Left ventricle myocardium inferior (tissue), 1 donor: Measurements from ENCODE around the gene EFEMP1. TPM values are rescaled to one million over a fixed set of nuclear protein-coding genes. Genes with fewer than 3 reads are reported as not detected.

ENCODE experiments used
- DNase-seq: peaks from one replicate; pipeline ENCODE4 v3.0.0-alpha.2; 2020
- H3K27ac ChIP-seq: fragments of 200-600 bp; replicated peaks from 2 replicates; pipeline ENCODE4 v1.8.0; 2021
- H3K27me3 ChIP-seq: fragments of 200-600 bp; 2 replicates; pipeline ENCODE4 v1.8.0; 2021; ENCODE audit warnings: low read depth
- H3K36me3 ChIP-seq: fragments of 200-600 bp; 2 replicates; pipeline ENCODE4 v1.8.0; 2021
- H3K4me1 ChIP-seq: fragments of 200-600 bp; 2 replicates; pipeline ENCODE4 v1.8.0; 2021
- H3K4me3 ChIP-seq: fragments of 200-600 bp; 2 replicates; pipeline ENCODE4 v1.8.0; 2021; ENCODE audit warnings: mild to moderate bottlenecking, moderate library complexity
- H3K9me3 ChIP-seq: fragments of 200-600 bp; replicated peaks from 2 replicates; pipeline ENCODE4 v1.8.0; 2021
- intact Hi-C: fragments of 100-400 bp; cut with micrococcal nuclease; formaldehyde crosslinking; loops from one replicate; pipeline ENCODE4 v1.11.0; 2022
- total RNA-seq: library from RNA; stranded (reverse); fragmentation: NEBNext Ultra II Directional; extraction: Animal tissue kit (Norgen Biotek cat#: 25700); gene quantifications from one replicate; pipeline ENCODE4 v1.2.1, GENCODE V29; 2021
- TF ChIP-seq, protein P1 (sequence below): fragments of 200-600 bp; IDR thresholded peaks from 2 replicates; pipeline ENCODE4 v1.8.0; 2021; ENCODE audit warnings: antibody characterized with exemption, mild to moderate bottlenecking, borderline replicate concordance
- donor health status: DM: no; HTN: yes; CAD: no; lungs with severe emphysema.

EFEMP1 gene
- total RNA-seq, 1 donor from 2014 or later: 72.3 TPM

DNA sequence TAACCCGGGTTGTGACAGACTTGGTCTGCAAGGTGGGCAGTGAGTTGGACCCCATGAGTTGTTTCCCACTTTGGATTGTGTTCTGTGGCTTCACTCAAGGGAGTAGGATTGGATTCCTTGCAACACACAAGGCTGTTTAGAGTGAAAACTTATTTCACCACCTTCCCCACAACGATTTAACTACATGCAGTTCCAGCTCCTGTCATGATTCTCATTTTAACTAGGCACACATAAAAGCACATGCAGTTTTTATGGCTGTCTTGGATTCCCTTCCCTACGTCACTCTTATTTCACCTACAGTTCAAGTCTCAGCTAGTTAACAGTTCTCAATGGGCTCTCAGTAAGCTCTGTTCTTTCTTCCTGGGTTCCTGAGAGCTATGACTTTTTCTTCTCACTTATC, 15.9 kb downstream of the EFEMP1 start:
- intact Hi-C loops: no loop called here
- Histone ChIP-seq H3K4me1 (no peaks in the 10 kb centered on the region), H3K27ac (no peak overlapping the region), H3K36me3 (no peaks in the 10 kb centered on the region), H3K9me3 (peaks cover 19% of the 10 kb centered on the region), H3K4me3 (no peak overlapping the region), H3K27me3 (no peaks in the 10 kb centered on the region)
- TF ChIP-seq, protein P1, sequence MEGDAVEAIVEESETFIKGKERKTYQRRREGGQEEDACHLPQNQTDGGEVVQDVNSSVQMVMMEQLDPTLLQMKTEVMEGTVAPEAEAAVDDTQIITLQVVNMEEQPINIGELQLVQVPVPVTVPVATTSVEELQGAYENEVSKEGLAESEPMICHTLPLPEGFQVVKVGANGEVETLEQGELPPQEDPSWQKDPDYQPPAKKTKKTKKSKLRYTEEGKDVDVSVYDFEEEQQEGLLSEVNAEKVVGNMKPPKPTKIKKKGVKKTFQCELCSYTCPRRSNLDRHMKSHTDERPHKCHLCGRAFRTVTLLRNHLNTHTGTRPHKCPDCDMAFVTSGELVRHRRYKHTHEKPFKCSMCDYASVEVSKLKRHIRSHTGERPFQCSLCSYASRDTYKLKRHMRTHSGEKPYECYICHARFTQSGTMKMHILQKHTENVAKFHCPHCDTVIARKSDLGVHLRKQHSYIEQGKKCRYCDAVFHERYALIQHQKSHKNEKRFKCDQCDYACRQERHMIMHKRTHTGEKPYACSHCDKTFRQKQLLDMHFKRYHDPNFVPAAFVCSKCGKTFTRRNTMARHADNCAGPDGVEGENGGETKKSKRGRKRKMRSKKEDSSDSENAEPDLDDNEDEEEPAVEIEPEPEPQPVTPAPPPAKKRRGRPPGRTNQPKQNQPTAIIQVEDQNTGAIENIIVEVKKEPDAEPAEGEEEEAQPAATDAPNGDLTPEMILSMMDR: no peak
- no peak for DNase-seq

DNA sequence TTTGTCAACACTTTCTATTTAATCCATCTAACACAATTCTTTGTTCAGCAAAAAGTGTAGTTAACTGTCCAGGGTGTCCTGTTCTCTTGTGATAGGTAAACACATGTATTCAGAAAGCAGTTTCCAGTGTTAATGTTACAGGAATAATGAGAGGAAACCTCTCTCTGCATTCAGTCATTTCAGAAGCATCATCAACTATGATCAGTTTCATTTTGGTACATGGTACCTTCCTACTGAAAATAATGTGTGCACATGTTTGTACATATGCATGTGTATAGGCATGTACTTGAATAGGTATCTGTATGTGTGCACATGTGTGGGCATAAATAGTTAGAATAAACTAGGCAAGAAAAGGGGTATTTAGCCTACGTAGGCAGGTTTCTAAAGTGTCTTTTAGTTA, 16.6 kb downstream of the EFEMP1 start:
- Histone ChIP-seq H3K27me3 (no peaks in the 10 kb centered on the region), H3K9me3 (peaks cover 19% of the 10 kb centered on the region), H3K4me1 (no peaks in the 10 kb centered on the region), H3K4me3 (no peak overlapping the region), H3K27ac (no peak overlapping the region), H3K36me3 (no peaks in the 10 kb centered on the region)
- intact Hi-C loops: no loop called here
- no peak for DNase-seq
- TF ChIP-seq, protein P1: no peak

DNA sequence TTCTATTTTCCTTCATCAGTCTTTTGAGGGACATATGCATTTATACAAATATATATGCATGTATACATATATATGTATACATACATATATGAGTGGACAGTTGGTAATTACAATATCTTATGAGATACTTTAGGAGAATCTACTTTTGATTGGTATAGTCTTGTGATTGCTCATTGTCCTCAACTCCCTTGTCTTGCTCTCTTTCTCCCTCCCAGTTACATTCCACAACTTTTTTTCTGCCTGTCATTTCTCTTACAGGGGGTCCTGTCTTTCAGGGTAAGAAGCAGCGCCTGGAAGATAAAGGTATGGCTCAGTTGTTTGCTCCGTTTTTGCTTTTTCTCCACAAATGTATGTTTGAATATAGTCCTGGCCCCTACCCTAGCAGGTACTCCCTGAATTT, 19.9 kb downstream of the EFEMP1 start:
- DNase-seq: no peak
- intact Hi-C loops: no loop called here
- no peaks in the 10 kb centered on the region for H3K36me3 ChIP-seq
- H3K27me3 ChIP-seq: no peaks in the 10 kb centered on the region
- TF ChIP-seq, protein P1: no peak
- no peak overlapping the region for H3K27ac ChIP-seq
- no peak overlapping the region for H3K4me3 ChIP-seq
- peaks cover 19% of the 10 kb centered on the region for H3K9me3 ChIP-seq
- no peaks in the 10 kb centered on the region for H3K4me1 ChIP-seq

DNA sequence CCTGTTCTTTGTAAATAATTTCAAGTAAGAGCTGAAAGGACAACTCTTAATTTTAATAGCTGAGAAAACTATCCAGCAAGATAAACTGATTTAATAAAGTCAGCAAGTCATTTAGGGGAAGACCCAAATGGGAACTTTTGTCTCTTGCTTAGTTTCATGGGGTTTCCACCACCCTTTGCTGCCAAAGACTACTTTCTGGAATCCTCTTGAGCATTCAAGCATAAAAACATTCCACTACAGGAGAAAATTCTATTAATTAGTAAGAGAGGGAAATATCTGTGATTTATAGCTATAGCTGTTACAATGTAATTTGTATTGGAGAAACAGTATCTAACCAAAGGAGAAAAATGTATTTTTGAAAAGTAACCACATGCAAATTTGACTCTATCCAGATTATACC, 20.6 kb downstream of the EFEMP1 start:
- peaks cover 19% of the 10 kb centered on the region for H3K9me3 ChIP-seq
- DNase-seq: no peak
- TF ChIP-seq, protein P1: no peak

DNA sequence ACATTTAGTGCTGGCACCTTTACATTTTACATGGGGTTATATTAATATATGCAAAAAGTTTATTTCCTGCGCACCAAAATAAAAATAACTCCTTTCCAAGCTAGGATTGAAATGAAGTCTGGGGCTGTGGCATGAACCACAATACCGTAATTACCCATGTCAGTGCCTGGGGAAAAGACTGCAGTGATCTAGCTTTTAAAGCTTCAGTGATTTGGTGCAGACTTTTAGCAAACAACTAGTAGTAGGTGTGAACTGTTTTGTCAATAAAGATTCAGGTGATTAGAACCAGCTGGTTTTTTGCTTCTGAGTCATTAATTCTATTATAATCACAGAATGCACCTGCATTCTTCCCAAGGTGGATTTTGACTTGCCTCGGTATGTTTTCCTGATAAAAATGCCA, 21.2 kb downstream of the EFEMP1 start:
- Histone ChIP-seq H3K9me3 (peaks cover 19% of the 10 kb centered on the region), H3K4me3 (no peak overlapping the region), H3K36me3 (no peaks in the 10 kb centered on the region), H3K27ac (no peak overlapping the region), H3K4me1 (no peaks in the 10 kb centered on the region), H3K27me3 (no peaks in the 10 kb centered on the region)
- no peak for DNase-seq
- TF ChIP-seq, protein P1: no peak
- intact Hi-C loops: no loop called here

More for the DNA sequence above, 20.6 kb downstream of the EFEMP1 start:
- intact Hi-C loops: no loop called here
- H3K27me3 ChIP-seq: no peaks in the 10 kb centered on the region
- H3K36me3 ChIP-seq: no peaks in the 10 kb centered on the region
- H3K4me1 ChIP-seq: no peaks in the 10 kb centered on the region
- H3K27ac ChIP-seq: no peak overlapping the region
- no peak overlapping the region for H3K4me3 ChIP-seq

DNA sequence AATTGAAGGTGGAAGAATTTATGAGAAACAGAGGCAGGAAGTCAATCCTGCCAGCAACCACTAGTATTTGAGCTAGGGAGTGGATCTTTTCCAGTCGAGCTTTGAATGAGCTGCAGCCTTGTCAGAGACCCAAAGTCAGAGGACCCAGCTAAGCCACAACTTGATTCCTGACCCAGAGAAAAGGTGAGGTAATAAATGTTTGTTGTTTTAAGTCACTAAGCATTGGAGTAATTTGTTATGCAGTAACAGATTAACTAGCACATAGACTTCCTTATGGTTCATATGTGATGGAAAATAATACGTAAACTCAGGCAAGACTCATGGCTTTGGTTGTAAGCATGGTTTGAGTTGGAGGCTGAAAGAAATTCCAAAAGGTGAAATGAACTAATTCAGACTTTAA, 21.6 kb downstream of the EFEMP1 start:
- TF ChIP-seq, protein P1: no peak
- Histone ChIP-seq H3K4me3 (no peak overlapping the region), H3K36me3 (no peaks in the 10 kb centered on the region), H3K4me1 (no peaks in the 10 kb centered on the region), H3K9me3 (peaks cover 19% of the 10 kb centered on the region), H3K27ac (no peak overlapping the region), H3K27me3 (no peaks in the 10 kb centered on the region)
- intact Hi-C loops: no loop called here
- no peak for DNase-seq
